K562 (cell line): Measurements from ENCODE around the gene TRIM44. TPM values are rescaled to one million over a fixed set of nuclear protein-coding genes. Genes with fewer than 3 reads are reported as not detected.

Experiments
- ATAC-seq: fragments of 200-7000 bp; cut with Tn5 transposase; 3 replicates; pipeline ENCODE4 v1.9.1; 2020; ENCODE audit warnings: moderate library complexity
- BruUV-seq: library from RNA; stranded (reverse); fragments of 400-500 nt; replicated peaks from 2 replicates; lab custom pipeline; 2021; lab: Mats Ljungman, UMichigan
- CTCF ChIA-PET: fragments of 300-600 bp; formaldehyde crosslinking; extraction: SDS; loops from one replicate; lab custom pipeline; 2021; ENCODE audit warnings: low intra/inter-chr PET ratio; lab: Yijun Ruan, JAX
- POLR2A ChIA-PET: fragments of 300-600, 350-650 bp; sonication (Branson Sonifier 250); formaldehyde crosslinking; extraction: SDS; loops from one replicate; lab custom pipeline; 2021; ENCODE audit warnings: antibody characterized with exemption, inconsistent platforms; lab: Yijun Ruan, JAX
- DNase-seq, 4 experiments: peaks; one replicate each; pipeline versions ENCODE4 v3.0.0 to v3.0.0-alpha.2; 2011 to 2018; ENCODE audit warnings: low spot score in 3 of 4, mixed read lengths in 3 of 4; ENCODE audit errors: extremely low read depth in 1 of 4
- FAIRE-seq: peaks from 2 replicates; lab custom pipeline; 2011; peaks lifted over from hg19 to GRCh38; lab: Jason Lieb, UNC
- H2AFZ ChIP-seq: 2 replicates; pipeline ENCODE4 v1.6.0; 2011; ENCODE audit warnings: low read depth, low read length, control low read depth, inconsistent platforms
- H3K27ac ChIP-seq: fragments of 200-600 bp; 3 replicates; pipeline ENCODE4 v1.8.0; 2011; ENCODE audit warnings: low read depth, mild to moderate bottlenecking, control low read depth, inconsistent platforms, low read length, moderate library complexity, mixed read lengths; ENCODE audit errors: extremely low read depth
- H3K27me3 ChIP-seq, 2 experiments: fragments of 300-600 bp in 1 of 2; 2 replicates in 1 of 2; 3 replicates in 1 of 2; pipeline versions ENCODE4 v1.6.0 to v1.8.0; 2011; ENCODE audit warnings: inconsistent platforms in 2 of 2, low read length in 2 of 2, mild to moderate bottlenecking in 1 of 2, mixed read lengths in 1 of 2, moderate library complexity in 1 of 2; ENCODE audit not compliant: control insufficient read depth in 2 of 2, insufficient read depth in 2 of 2
- H3K36me3 ChIP-seq: fragments of 300-600 bp; 3 replicates; pipeline ENCODE4 v1.8.0; 2011; ENCODE audit warnings: mild to moderate bottlenecking, low read length, inconsistent platforms; ENCODE audit not compliant: control insufficient read depth, insufficient read depth
- H3K4me1 ChIP-seq, 2 experiments: fragments of 200-600 bp in 1 of 2; replicated peaks in 1 of 2; 2 replicates in 1 of 2; 3 replicates in 1 of 2; pipeline versions ENCODE4 v1.5.1 to v1.8.0; 2011; ENCODE audit warnings: inconsistent platforms in 2 of 2, low read length in 2 of 2, mild to moderate bottlenecking in 1 of 2, mixed read lengths in 1 of 2, moderate library complexity in 1 of 2; ENCODE audit not compliant: control insufficient read depth in 2 of 2, insufficient read depth in 2 of 2
- H3K4me2 ChIP-seq: 2 replicates; pipeline ENCODE4 v1.6.1; 2011; ENCODE audit warnings: low read length, control low read depth, inconsistent platforms, mixed read lengths; ENCODE audit not compliant: insufficient read depth
- H3K4me3 ChIP-seq: fragments of 200-600 bp; sonication (generic), shearing (Covaris generic); 2 replicates; pipeline ENCODE4 v1.5.1; 2016; ENCODE audit warnings: control low read depth, inconsistent platforms
- H3K79me2 ChIP-seq: fragments of 200-600 bp; 3 replicates; pipeline ENCODE4 v1.8.0; 2011; ENCODE audit warnings: low read length, inconsistent platforms; ENCODE audit not compliant: control insufficient read depth, insufficient read depth
- H3K9ac ChIP-seq, 2 experiments: 2 replicates each; pipeline versions ENCODE4 v1.6.0 to v1.6.1; 2011; ENCODE audit warnings: low read depth in 2 of 2, low read length in 2 of 2, control low read depth in 1 of 2, inconsistent platforms in 1 of 2, mild to moderate bottlenecking in 1 of 2, mixed read lengths in 1 of 2; ENCODE audit not compliant: insufficient read depth in 1 of 2
- H3K9me1 ChIP-seq: one replicate; pipeline ENCODE4 v1.6.0; 2011; ENCODE audit warnings: inconsistent platforms, mild to moderate bottlenecking, low read length, moderate library complexity; ENCODE audit not compliant: control insufficient read depth, insufficient read depth
- H3K9me3 ChIP-seq: replicated peaks from 2 replicates; pipeline ENCODE4 v1.5.1; 2011; ENCODE audit warnings: low read depth, low read length, inconsistent platforms; ENCODE audit not compliant: control insufficient read depth, insufficient read depth
- H4K20me1 ChIP-seq: replicated peaks from 2 replicates; pipeline ENCODE4 v1.6.1; 2011; ENCODE audit warnings: low read length, inconsistent platforms, mixed read lengths; ENCODE audit not compliant: control insufficient read depth, insufficient read depth
- COPS2 ChIP-seq: fragments of 450-650 bp; conservative IDR thresholded peaks from 2 replicates; pipeline ENCODE4 v1.6.1; 2016; ENCODE audit warnings: mild to moderate bottlenecking, moderate library complexity
- CREB1 ChIP-seq, 2 experiments: sonication (generic) in 1 of 2; formaldehyde crosslinking in 1 of 2; IDR thresholded peaks; 2 replicates each; pipeline versions ENCODE4 v1.6.1 to v1.8.0; 2012 to 2022; ENCODE audit warnings: inconsistent platforms in 1 of 2, mild to moderate bottlenecking in 1 of 2, missing genetic modification reagents in 1 of 2, moderate library complexity in 1 of 2
- E2F3 ChIP-seq: fragments of 250-450 bp; sonication (Bioruptor Pico); IDR thresholded peaks from 2 replicates; pipeline ENCODE4 v1.4.0; 2020; ENCODE audit warnings: mild to moderate bottlenecking
- GABPB1 ChIP-seq: sonication (generic); formaldehyde crosslinking; IDR thresholded peaks from 2 replicates; pipeline ENCODE4 v1.8.0; 2022; ENCODE audit warnings: mild to moderate bottlenecking, missing genetic modification reagents
- HMG20A ChIP-seq: fragments of 450-650 bp; formaldehyde crosslinking; conservative IDR thresholded peaks from 2 replicates; pipeline ENCODE4 v1.4.0; 2020; ENCODE audit warnings: mild to moderate bottlenecking, mixed read lengths
- HMG20B ChIP-seq: fragments of 250-450 bp; sonication (Bioruptor Pico); IDR thresholded peaks from 2 replicates; pipeline ENCODE4 v1.5.0; 2021; ENCODE audit warnings: mild to moderate bottlenecking
- KDM5B ChIP-seq: fragments of 200-600 bp; sonication (generic); IDR thresholded peaks from 2 replicates; pipeline ENCODE4 v1.6.1; 2012; ENCODE audit warnings: low read depth, mild to moderate bottlenecking, moderate library complexity, low read length, control low read depth, inconsistent platforms; ENCODE audit not compliant: insufficient replicate concordance
- KLF13 ChIP-seq: fragments of 450-650 bp; IDR thresholded peaks from 2 replicates; pipeline ENCODE4 v1.6.1; 2016; ENCODE audit warnings: missing genetic modification characterization, low read depth, mild to moderate bottlenecking, missing compliant biosample characterization, moderate library complexity, borderline replicate concordance
- MIER1 ChIP-seq: fragments of 450-650 bp; IDR thresholded peaks from 2 replicates; pipeline ENCODE4 v1.6.1; 2016; ENCODE audit warnings: antibody characterized with exemption, mild to moderate bottlenecking, low read depth
- NEUROD1 ChIP-seq: fragments of 150-350 bp; IDR thresholded peaks from 2 replicates; pipeline ENCODE4 v1.6.1; 2014; ENCODE audit warnings: borderline replicate concordance, low read length, low read depth; ENCODE audit not compliant: partially characterized antibody
- NFIX ChIP-seq: fragments of 250-450 bp; sonication (Bioruptor Pico); IDR thresholded peaks from 2 replicates; pipeline ENCODE4 v1.4.0; 2020; ENCODE audit warnings: low read depth, mild to moderate bottlenecking, moderate library complexity
- SUPT5H ChIP-seq: fragments of 450-650 bp; IDR thresholded peaks from 2 replicates; pipeline ENCODE4 v1.6.1; 2016
- XRCC5 ChIP-seq: fragments of 200-400 bp; formaldehyde crosslinking; IDR thresholded peaks from 2 replicates; pipeline ENCODE4 v1.6.1; 2017; ENCODE audit warnings: low read depth, mild to moderate bottlenecking, low read length
- ZBTB33 ChIP-seq: sonication (generic); formaldehyde crosslinking; IDR thresholded peaks from 2 replicates; pipeline ENCODE4 v1.8.1; 2023; ENCODE audit warnings: mild to moderate bottlenecking, missing genetic modification reagents
- ZNF184 ChIP-seq: sonication (generic); formaldehyde crosslinking; IDR thresholded peaks from 2 replicates; pipeline ENCODE4 v1.5.0; 2020; ENCODE audit warnings: missing genetic modification reagents
- ZNF197 ChIP-seq: fragments of 200-800 bp; sonication (Bioruptor generic); IDR thresholded peaks from 2 replicates; pipeline ENCODE4 v1.6.1; 2016; ENCODE audit warnings: low read depth, missing genetic modification characterization, missing compliant biosample characterization
- WGBS: fragments of 100-300 bp; shearing (Covaris generic); methylation state at CpG from one replicate; pipeline ENCODE4 v1.1.6; 2016; ENCODE audit warnings: low coverage, mixed read lengths; ENCODE audit not compliant: insufficient coverage; ENCODE audit errors: missing lambda C conversion rate; 5-methylcytosine and 5-hydroxymethylcytosine counted together
- in situ Hi-C: fragments of 300-500 bp; cut with MboI; formaldehyde crosslinking; loops from 4 replicates; pipeline ENCODE4 v1.15.0; 2018; ENCODE audit warnings: inconsistent platforms, mixed read lengths
- intact Hi-C: fragments of 100-400 bp; cut with micrococcal nuclease; formaldehyde crosslinking; loops from 2 replicates; pipeline ENCODE4 v1.14.2; 2022
- polyA plus RNA-seq, 8 experiments: library from polyadenylated mRNA; depleted of rRNA in 4 of 8; stranded (reverse) in 5 of 8; unstranded in 3 of 8; fragments of >200 nt; fragmentation: Nextera tagmentation in 2 of 8; fragmentation: Illumina TruSeq in 1 of 8; extraction: Ambion mirVana in 2 of 8; extraction: Trizol in 1 of 8; gene quantifications; 2 replicates each; pipeline versions ENCODE4 v1.2.1 to v1.2.3, GENCODE V29; 2011 to 2014; ENCODE audit warnings: inconsistent platforms in 1 of 8, missing spikeins in 1 of 8
- total RNA-seq, 7 experiments: library from RNA; depleted of rRNA in 6 of 7; stranded (reverse); fragments of >200 nt in 6 of 7; fragmentation: Illumina TruSeq in 2 of 7; extraction: Trizol in 2 of 7; gene quantifications; 2 replicates each; pipeline versions ENCODE4 v1.2.1 to v1.2.3, GENCODE V29; 2011 to 2021; ENCODE audit warnings: low replicate concordance in 1 of 7
- TF ChIP-seq, protein P1 (sequence below): fragments of 450-650 bp; IDR thresholded peaks from 2 replicates; pipeline ENCODE4 v1.6.1; 2016; ENCODE audit warnings: low read depth, mild to moderate bottlenecking, moderate library complexity
- TF ChIP-seq, protein P2 (sequence below): sonication (generic); formaldehyde crosslinking; IDR thresholded peaks from 2 replicates; pipeline ENCODE4 v1.9.0; 2022; ENCODE audit warnings: mild to moderate bottlenecking, missing genetic modification reagents

TRIM44 gene
- total and polyA plus RNA-seq, 9 of the 15 experiments (the other 6 are each of a cell fraction or from before 2014, with no cell fraction given), result 8.3 to 105 (median 37.2) TPM

GRCh38 chr11:35859301-35859700 lies 196.7 kb downstream of the TRIM44 start:
- Histone ChIP-seq H3K36me3 (no peaks in the 10 kb centered on the region), H4K20me1 (no peaks in the 10 kb centered on the region), H3K4me1 (no peaks in the 10 kb centered on the region), H3K4me3 (no peak overlapping the region), H3K9me1 (no peaks in the 10 kb centered on the region), H3K4me2 (no peak overlapping the region), H3K27ac (no peak overlapping the region), H3K9me3 (no peaks in the 10 kb centered on the region), H3K79me2 (no peaks in the 10 kb centered on the region), H3K9ac (no peak overlapping the region), H3K27me3 (peaks cover 0 to 5% of the 10 kb centered on the region in 2 experiments; a peak in 2 of 5 replicates)
- no TSS peak for BruUV-seq
- in situ Hi-C loops, result no loop called here
- FAIRE-seq (no peak), DNase-seq (no peak)
- CTCF ChIA-PET, result no interaction called here
- 11% methylated on average over 2 of the region's 2 CpGs for WGBS
- POLR2A ChIA-PET, result no interaction called here
- TF ChIP-seq ZNF184 (CRISPR knock-in tag), result no peak
- no peak for TF ChIP-seq KLF13 (tag)
- no peak for TF ChIP-seq HMG20B (CRISPR knock-in tag)
- no peak for TF ChIP-seq GABPB1 (CRISPR knock-in tag)
- TF ChIP-seq, protein P1, sequence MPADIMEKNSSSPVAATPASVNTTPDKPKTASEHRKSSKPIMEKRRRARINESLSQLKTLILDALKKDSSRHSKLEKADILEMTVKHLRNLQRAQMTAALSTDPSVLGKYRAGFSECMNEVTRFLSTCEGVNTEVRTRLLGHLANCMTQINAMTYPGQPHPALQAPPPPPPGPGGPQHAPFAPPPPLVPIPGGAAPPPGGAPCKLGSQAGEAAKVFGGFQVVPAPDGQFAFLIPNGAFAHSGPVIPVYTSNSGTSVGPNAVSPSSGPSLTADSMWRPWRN, result no peak
- TF ChIP-seq ZNF197 (CRISPR knock-in tag), result no peak
- no peak for TF ChIP-seq SUPT5H
- TF ChIP-seq MIER1, result no peak
- TF ChIP-seq KDM5B, result no peak
- no peak for TF ChIP-seq CREB1 (IDR thresholded peaks at IDR 0.05)
- no peak for TF ChIP-seq CREB1 (CRISPR knock-in tag; IDR thresholded peaks at IDR 0.05)
- no peak for TF ChIP-seq NFIX
- no peak for TF ChIP-seq HMG20A (CRISPR knock-in tag)
- no peak for TF ChIP-seq COPS2
- no peak for TF ChIP-seq E2F3
- TF ChIP-seq, protein P2, sequence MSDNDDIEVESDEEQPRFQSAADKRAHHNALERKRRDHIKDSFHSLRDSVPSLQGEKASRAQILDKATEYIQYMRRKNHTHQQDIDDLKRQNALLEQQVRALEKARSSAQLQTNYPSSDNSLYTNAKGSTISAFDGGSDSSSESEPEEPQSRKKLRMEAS, result no peak
- no peak for TF ChIP-seq ZBTB33 (CRISPR knock-in tag)
- no peak for TF ChIP-seq XRCC5
- no peak for TF ChIP-seq NEUROD1
- TF ChIP-seq, all 486 proteins: peak for 0
- intact Hi-C loops, result no loop called here
- ATAC-seq, result no peak
- no peak overlapping the region for H2AFZ ChIP-seq
